ENCODE measurements around the gene OCRL.

The OCRL gene

GRCh38 chrX:129634541-129634940 is 94.5 kb downstream of the OCRL start:
- no peak for DNase-seq (ENCODE audit: low read depth, low spot score)

- no peak for DNase-seq (ENCODE audit: low read depth, low spot score)
These were observed 96.2 kb downstream of the OCRL start for GRCh38 chrX:129636175-129636681.

- DNase-seq (ENCODE audit: low read depth, low spot score): peak; percentile 40
These were observed 97.4 kb downstream of the OCRL start for GRCh38 chrX:129637217-129638109.

- no peak for DNase-seq (ENCODE audit: low read depth, low spot score)
These were observed 98.9 kb downstream of the OCRL start for GRCh38 chrX:129638917-129639316.

GRCh38 chrX:129640737-129641136 is 100.7 kb downstream of the OCRL start:
- DNase-seq (ENCODE audit: low read depth, low spot score): no peak

GRCh38 chrX:129641469-129641868 is 101.4 kb downstream of the OCRL start:
- no peak for DNase-seq (ENCODE audit: low read depth, low spot score)

- DNase-seq (ENCODE audit: low read depth, low spot score): no peak
These were observed 101.9 kb downstream of the OCRL start for GRCh38 chrX:129641941-129642340.

Measured in smooth muscle cell of the brain vasculature (primary cell).